Activated naive CD8-positive, alpha-beta T cell treated with anti-CD3 and anti-CD28 coated beads, Interleukin-2, amount 50 U/mL, for 16 hours (primary cell): ENCODE measurements around the gene PRDM16.
"Not testable (repeated sequence)": the region's sequence is repeated elsewhere in the genome, so short reads cannot be mapped to it uniquely, and the experiment has no call there.

Experiments
- DNase-seq: peaks from one replicate; pipeline ENCODE4 v3.0.0-alpha.2; 2020; ENCODE audit warnings: low read depth, low spot score

Gene PRDM16

GRCh38 chr1:3082051-3082450, 13.0 kb downstream of the PRDM16 start:
- no peak for DNase-seq

- no peak for DNase-seq
Observed at GRCh38 chr1:3082571-3083516, 13.8 kb downstream of the PRDM16 start.

- DNase-seq = no peak
Observed at GRCh38 chr1:3084154-3084553, 15.2 kb downstream of the PRDM16 start.

- DNase-seq = no peak
Observed at GRCh38 chr1:3084726-3085125, 15.7 kb downstream of the PRDM16 start.

GRCh38 chr1:3085721-3086120, 16.7 kb downstream of the PRDM16 start:
- no peak for DNase-seq

- no peak for DNase-seq
Observed at GRCh38 chr1:3086272-3086974, 17.4 kb downstream of the PRDM16 start.

GRCh38 chr1:3087049-3087448, 18.0 kb downstream of the PRDM16 start:
- DNase-seq = no peak

GRCh38 chr1:3087946-3088668, 19.1 kb downstream of the PRDM16 start:
- DNase-seq = not testable (repeated sequence)

- DNase-seq = no peak
Observed at GRCh38 chr1:3089490-3089889, 20.5 kb downstream of the PRDM16 start.

- DNase-seq = no peak
Observed at GRCh38 chr1:3091334-3091733, 22.3 kb downstream of the PRDM16 start.

- DNase-seq = no peak
Observed at GRCh38 chr1:3092530-3092929, 23.5 kb downstream of the PRDM16 start.

- no peak for DNase-seq
Observed at GRCh38 chr1:3093898-3094626, 25.1 kb downstream of the PRDM16 start.

GRCh38 chr1:3094863-3095780, 26.1 kb downstream of the PRDM16 start:
- no peak for DNase-seq

- no peak for DNase-seq
Observed at GRCh38 chr1:3096345-3096744, 27.3 kb downstream of the PRDM16 start.

GRCh38 chr1:3097231-3097630, 28.2 kb downstream of the PRDM16 start:
- no peak for DNase-seq

GRCh38 chr1:3097861-3098260, 28.9 kb downstream of the PRDM16 start:
- DNase-seq = no peak

- DNase-seq = no peak
Observed at GRCh38 chr1:3099861-3100260, 30.9 kb downstream of the PRDM16 start.

GRCh38 chr1:3101124-3101939, 32.3 kb downstream of the PRDM16 start:
- no peak for DNase-seq

GRCh38 chr1:3102641-3103040, 33.6 kb downstream of the PRDM16 start:
- DNase-seq = no peak
